Heart right ventricle (tissue), 16 donors: ENCODE results near the gene PSORS1C1. TPM values are rescaled to one million over a fixed set of nuclear protein-coding genes. Genes with fewer than 3 reads are reported as not detected.
"Not testable (repeated sequence)": the region's sequence is repeated elsewhere in the genome, so short reads cannot be mapped to it uniquely, and the experiment has no call there.

Source experiments
- ATAC-seq, 8 donors: fragments of 200-7000 bp; cut with Tn5 transposase; one replicate each; pipeline ENCODE4 v1.9.1; 2020; ENCODE audit warnings: mild to moderate bottlenecking in 8 of 8, moderate library complexity in 8 of 8, moderate number of reproducible peaks in 1 of 8
- DNase-seq, 2 donors: peaks; one replicate each; pipeline ENCODE4 v3.0.0-alpha.2; 2020
- H3K27ac ChIP-seq, 10 donors: fragments of 200-600 bp; sonication (generic) in 2 of 10; one replicate each; pipeline versions ENCODE4 v1.5.0 to v1.8.0; 2020 to 2022; ENCODE audit warnings: mild to moderate bottlenecking in 3 of 10
- H3K27me3 ChIP-seq, 7 donors: fragments of 200-600 bp; one replicate each; pipeline ENCODE4 v1.8.0; 2021 to 2022; ENCODE audit warnings: mild to moderate bottlenecking in 2 of 7
- H3K36me3 ChIP-seq, 9 donors: fragments of 200-600 bp; sonication (generic) in 1 of 9; one replicate each; pipeline versions ENCODE4 v1.5.0 to v1.8.0; 2020 to 2022; ENCODE audit warnings: mild to moderate bottlenecking in 2 of 9
- H3K4me1 ChIP-seq, 9 donors: fragments of 200-600 bp; sonication (generic) in 1 of 9; one replicate each; pipeline versions ENCODE4 v1.5.0 to v1.8.0; 2020 to 2022; ENCODE audit warnings: mild to moderate bottlenecking in 4 of 9
- H3K4me3 ChIP-seq, 10 donors: fragments of 200-600 bp; sonication (generic) in 2 of 10; one replicate each; pipeline versions ENCODE4 v1.5.0 to v1.8.0; 2020 to 2022; ENCODE audit warnings: mild to moderate bottlenecking in 7 of 10, moderate library complexity in 2 of 10
- H3K9me3 ChIP-seq, 11 donors: fragments of 200-600 bp in 10 of 11; sonication (generic) in 2 of 11; one replicate each; pipeline versions ENCODE4 v1.5.0 to v1.8.0; 2013 to 2022; ENCODE audit warnings: mild to moderate bottlenecking in 2 of 11, control low read depth in 1 of 11, moderate library complexity in 1 of 11
- CTCF ChIP-seq, 9 donors: fragments of 200-600 bp; sonication (generic) in 2 of 9; IDR thresholded peaks; one replicate each; pipeline versions ENCODE4 v1.5.0 to v1.8.0; 2021 to 2022; ENCODE audit warnings: antibody characterized with exemption in 9 of 9, mild to moderate bottlenecking in 5 of 9, moderate library complexity in 1 of 9
- WGBS, 2 donors: extraction: QIAGEN DNeasy Blood & Tissue Kit; methylation state at CpG; one replicate each; pipeline ENCODE4 v1.1.7; 2013; ENCODE audit warnings: inconsistent platforms in 1 of 2; 5-methylcytosine and 5-hydroxymethylcytosine counted together
- intact Hi-C, 10 donors: fragments of 100-400 bp; cut with DNase I; formaldehyde crosslinking; loops; one replicate each; pipeline versions ENCODE4 v1.11.1 to v1.14.2; 2022
- polyA plus RNA-seq, 2 donors: library from polyadenylated mRNA; stranded (reverse); fragments of 200-250 nt; gene quantifications; one replicate each; pipeline ENCODE4 v1.2.3, GENCODE V29; 2013
- total RNA-seq, 10 donors: library from RNA; stranded (reverse); fragmentation: NEBNext Ultra II Directional in 3 of 10; extraction: Animal tissue kit (Norgen Biotek cat#: 25700) in 3 of 10; gene quantifications; one replicate each; pipeline versions ENCODE4 v1.2.1 to v1.2.4, GENCODE V29; 2021 to 2023
- donor health status: Arrhythmogenic right ventricular cardiomyopathy.
- donor health status: ischemic (EF 13 %, LVEDD 7.1; RV severe dilation, severe dysfunction).
- donor health status: healthy with polysubstance abuse.
- donor health status: DM: no; HTN: yes; CAD: no.
- donor health status: DM: no; HTN: no; CAD: no.
- donor health status: ischemic (EF 25% LVEDD 6.9; RV normal size, moderate dysfunction).
- donor health status: ischemic (EF 25% LVEDD 5.7; RV mildly dilated, moderate dysfunction).
- donor health status: healthy.
- donor health status: DM: yes; HTN: yes; CAD: no.
- donor health status: Ischemic cardiomyopathy.
- donor health status: ischemic (EF 35%, LVEDD 5.7; RV mildly dilated, moderate dysfunction).
- donor health status: nonischemic (EF 11% LVEDD 7.7; RV severe dilation, severe dysfunction).
- donor health status: DM: yes; HTN: yes; CAD: no.
- donor health status: PGD.
- donor health status: ischemic (EF 29% LVEDD 5.4; RV normal size, mild dysfunction).
- donor health status: nonischemic (EF 23%, LVEDD 6.1; RV moderate dilation, normal function).

Gene PSORS1C1
- total and polyA plus RNA-seq, 12 donors = 0.13 to 6.2 (median 3.0) TPM

GRCh38 chr6:31168606-31169005 is 54.0 kb downstream of the PSORS1C1 start:
- Histone ChIP-seq H3K4me3 (no peak overlapping the region), H3K9me3 (no peaks in the 10 kb centered on the region), H3K36me3 (peaks cover 0 to 4% (median 0%) of the 10 kb centered on the region in 9 donors), H3K27me3 (no peaks in the 10 kb centered on the region), H3K4me1 (peaks cover 0 to 17% (median 0%) of the 10 kb centered on the region in 9 donors), H3K27ac (no peak overlapping the region)
- intact Hi-C loops = no loop called here
- no peak for ATAC-seq
- DNase-seq = no peak
- no peak for TF ChIP-seq CTCF (IDR thresholded peaks at IDR 0.05)
- 67 to 83% methylated on average over 3 of the region's 3 CpGs for WGBS, 2 donors

GRCh38 chr6:31169123-31169857 is 54.7 kb downstream of the PSORS1C1 start:
- Histone ChIP-seq H3K4me1 (peaks cover 0 to 16% (median 0%) of the 10 kb centered on the region in 9 donors), H3K27me3 (no peaks in the 10 kb centered on the region), H3K27ac (no peak overlapping the region), H3K4me3 (no peak overlapping the region), H3K9me3 (no peaks in the 10 kb centered on the region), H3K36me3 (peaks cover 0 to 4% (median 0%) of the 10 kb centered on the region in 9 donors)
- ATAC-seq = no peak
- no peak for TF ChIP-seq CTCF (IDR thresholded peaks at IDR 0.05)
- WGBS, 2 donors = 77 to 80% methylated on average over 10 of the region's 10 CpGs
- intact Hi-C loops = no loop called here
- DNase-seq = no peak

DNA sequence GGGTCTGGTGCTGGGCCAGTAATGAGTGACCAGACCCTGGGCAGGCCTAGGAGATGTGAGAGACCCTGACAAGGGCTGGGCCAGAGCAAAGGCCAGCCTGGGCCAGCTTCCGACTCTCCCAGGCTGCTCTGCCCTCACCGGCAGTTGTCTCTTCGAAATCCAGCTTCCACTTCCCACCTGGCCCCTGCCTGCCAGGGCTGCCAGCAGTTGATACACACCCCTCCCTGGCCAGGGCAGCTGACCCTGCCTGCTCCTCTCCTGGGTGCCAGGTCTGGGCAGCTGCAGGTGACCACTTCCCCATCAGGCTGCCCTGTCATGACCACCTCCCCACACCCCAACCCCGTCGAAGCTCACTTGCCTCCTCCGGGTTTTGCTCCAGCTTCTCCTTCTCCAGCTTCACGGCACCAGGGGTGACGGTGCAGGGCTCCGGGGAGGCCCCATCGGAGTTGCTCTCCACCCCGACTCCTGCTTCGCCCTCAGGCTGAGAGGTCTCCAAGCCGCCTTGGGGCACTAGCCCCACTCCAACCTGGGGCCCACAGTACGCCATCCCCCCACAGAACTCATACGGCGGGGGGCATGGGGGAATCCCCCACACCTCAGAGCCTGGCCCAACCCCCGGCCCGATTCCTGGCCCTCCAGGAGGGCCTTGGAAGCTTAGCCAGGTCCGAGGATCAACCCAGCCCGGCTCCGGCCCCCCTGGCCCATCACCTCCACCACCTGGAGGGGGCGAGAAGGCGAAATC is 55.4 kb downstream of the PSORS1C1 start:
- H3K27ac ChIP-seq, H3K9me3 ChIP-seq, H3K4me3 ChIP-seq, intact Hi-C loops, H3K27me3 ChIP-seq, DNase-seq, H3K36me3 ChIP-seq: not testable (repeated sequence)
- H3K4me1 ChIP-seq = peaks cover 0 to 16% (median 0%) of the 10 kb centered on the region in 9 donors
- WGBS, 2 donors = 56 to 76% methylated on average over 23 of the region's 23 CpGs
- peak in 1 of 8 donors; percentile 28 for ATAC-seq

DNA sequence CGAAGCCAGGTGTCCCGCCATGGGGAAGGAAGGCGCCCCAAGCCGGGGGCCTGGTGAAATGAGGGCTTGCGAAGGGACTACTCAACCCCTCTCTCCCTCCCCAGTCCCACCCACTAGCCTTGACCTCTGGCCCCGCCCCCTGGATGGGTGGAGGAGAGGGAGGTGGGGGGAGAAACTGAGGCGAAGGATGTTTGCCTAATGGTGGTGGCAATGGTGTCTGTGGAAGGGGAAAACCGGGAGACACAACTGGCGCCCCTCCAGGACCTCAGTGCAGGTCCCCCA is 55.9 kb downstream of the PSORS1C1 start, which contains the start of gene POU5F1:
Gene POU5F1 (minus strand): TSS at position 83 of the 282 bp plus-strand sequence. CDS start 62 bp downstream, at position 21.
- Histone ChIP-seq H3K9me3 (no peaks in the 10 kb centered on the region), H3K36me3 (peaks cover 0 to 9% (median 0%) of the 10 kb centered on the region in 9 donors), H3K27ac (no peak within 1 kb of the TSS), H3K4me1 (peaks cover 0 to 17% (median 0%) of the 10 kb centered on the region in 9 donors), H3K27me3 (no peaks in the 10 kb centered on the region), H3K4me3 (no peak within 1 kb of the TSS)
- intact Hi-C loops = no loop called here
- DNase-seq (no peak), ATAC-seq (no peak)
- WGBS, 2 donors = 57 to 78% methylated on average over 9 of the region's 9 CpGs
- no peak for TF ChIP-seq CTCF (IDR thresholded peaks at IDR 0.05)
